Occipital lobe (tissue), 2 donors: ENCODE results near the gene FRYL. TPM values are rescaled to one million over a fixed set of nuclear protein-coding genes. Genes with fewer than 3 reads are reported as not detected.
A peak's percentile ranks its signal among the peaks of the same experiment; 100 is the strongest.
"Not testable (repeated sequence)": the region's sequence is repeated elsewhere in the genome, so short reads cannot be mapped to it uniquely, and the experiment has no call there.

Experiments
- DNase-seq: peaks from one replicate; lab custom pipeline; 2025; lab: John Stamatoyannopoulos, UW
- total RNA-seq: library from RNA; depleted of rRNA; stranded (reverse); fragments of >200 nt; gene quantifications from one replicate; pipeline ENCODE4 v1.2.3, GENCODE V29; 2014

FRYL gene
- total RNA-seq, 1 donor from 2014 or later: 94.1 TPM

GRCh38 chr4:48665555-48666186 is 114.4 kb downstream of the FRYL start:
- DNase-seq: no peak

DNA sequence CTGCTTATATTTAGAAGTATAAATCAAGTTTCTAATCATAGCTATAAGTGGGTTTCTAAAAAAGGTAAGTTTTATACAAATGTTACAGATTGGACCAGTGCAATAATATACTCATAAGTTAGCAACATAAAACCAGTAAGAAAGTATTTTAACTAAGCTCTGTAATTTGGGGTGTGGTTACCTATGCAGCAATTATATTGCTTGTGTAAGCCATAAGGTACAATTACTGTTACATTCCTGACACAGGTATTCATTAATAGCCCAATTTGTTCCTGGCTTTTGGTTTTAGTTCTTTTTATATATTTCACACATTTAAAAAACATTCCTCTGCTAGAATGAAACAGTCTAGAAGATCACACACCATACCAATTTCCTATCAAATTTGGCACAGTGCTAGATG is 115.1 kb downstream of the FRYL start:
- DNase-seq: no peak

GRCh38 chr4:48661391-48661790 is 118.7 kb downstream of the FRYL start:
- DNase-seq: no peak

GRCh38 chr4:48660347-48660746 is 119.7 kb downstream of the FRYL start:
- no peak for DNase-seq

- DNase-seq: no peak
These were observed 125.9 kb downstream of the FRYL start for GRCh38 chr4:48654015-48654664.

GRCh38 chr4:48653217-48654014 is 126.7 kb downstream of the FRYL start:
- peak; percentile 75 for DNase-seq

- DNase-seq: no peak
These were observed 128.2 kb downstream of the FRYL start for GRCh38 chr4:48651914-48652313.

- DNase-seq: no peak
These were observed 130.6 kb downstream of the FRYL start for GRCh38 chr4:48649505-48649904.

- no peak for DNase-seq
These were observed 134.8 kb downstream of the FRYL start for GRCh38 chr4:48645225-48645794.

DNA sequence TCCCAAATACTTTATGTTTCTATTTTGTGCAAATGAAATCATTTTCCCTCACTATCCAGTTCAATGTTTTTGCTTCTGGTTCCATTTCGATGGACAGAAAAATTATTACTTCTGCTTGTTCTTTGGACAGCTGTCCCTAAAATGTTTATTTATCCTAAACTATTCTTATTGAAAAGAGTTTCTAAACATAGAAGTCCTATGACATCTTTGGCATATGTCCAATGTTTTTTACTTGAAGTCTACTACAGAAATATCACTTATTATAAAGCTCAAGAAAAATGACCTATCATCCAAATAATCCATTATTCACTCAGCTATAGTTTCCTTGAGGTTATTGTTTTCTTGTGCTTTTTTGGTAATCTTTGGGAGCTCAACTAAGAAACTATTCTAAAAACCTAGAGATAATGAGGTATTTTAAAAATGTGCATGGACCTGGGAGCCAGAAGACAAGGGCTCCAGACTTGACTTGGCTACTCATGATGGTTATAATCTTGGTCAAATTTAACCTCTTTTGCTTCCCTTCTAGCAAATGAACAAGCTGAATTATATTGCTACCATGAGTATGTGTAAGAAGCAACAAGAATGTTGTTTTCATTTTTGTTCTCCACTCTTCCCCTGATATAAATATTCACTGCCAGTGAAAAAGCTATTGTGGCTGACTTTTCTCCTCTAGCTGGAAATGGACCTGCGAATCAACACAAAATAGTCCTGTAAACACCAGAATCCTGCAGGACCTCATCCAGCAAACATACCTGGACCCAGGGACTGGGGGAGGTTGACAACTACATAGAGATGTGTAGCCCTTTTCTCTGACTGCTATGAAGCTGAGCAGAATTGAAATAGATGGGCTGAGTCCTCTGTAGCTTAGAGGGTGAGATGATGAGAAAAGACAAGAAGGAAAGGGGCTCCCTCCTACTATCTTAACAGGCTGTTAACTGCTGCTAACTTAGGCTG is 137.4 kb downstream of the FRYL start:
- DNase-seq: no peak

DNA sequence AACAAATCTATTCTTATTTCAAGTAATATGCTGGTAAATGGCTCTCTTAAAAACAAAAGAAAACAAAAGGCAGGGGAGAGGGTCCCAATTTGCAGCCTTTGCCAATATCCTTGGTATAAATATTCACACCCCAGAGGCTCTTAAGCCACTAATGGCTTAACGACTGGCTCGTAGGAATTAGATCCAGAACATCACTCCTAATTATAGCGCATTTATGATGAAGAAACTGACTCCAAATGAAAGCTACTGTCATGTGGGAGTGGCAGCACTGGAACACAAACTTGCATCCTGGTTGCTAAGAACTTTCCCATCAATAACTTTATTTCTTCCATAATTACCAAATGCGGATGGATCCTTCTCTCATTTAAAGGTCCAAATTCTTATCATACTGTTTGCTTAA is 138.7 kb downstream of the FRYL start:
- DNase-seq: no peak

- DNase-seq: no peak
These were observed 139.4 kb downstream of the FRYL start for GRCh38 chr4:48640699-48641098.

DNA sequence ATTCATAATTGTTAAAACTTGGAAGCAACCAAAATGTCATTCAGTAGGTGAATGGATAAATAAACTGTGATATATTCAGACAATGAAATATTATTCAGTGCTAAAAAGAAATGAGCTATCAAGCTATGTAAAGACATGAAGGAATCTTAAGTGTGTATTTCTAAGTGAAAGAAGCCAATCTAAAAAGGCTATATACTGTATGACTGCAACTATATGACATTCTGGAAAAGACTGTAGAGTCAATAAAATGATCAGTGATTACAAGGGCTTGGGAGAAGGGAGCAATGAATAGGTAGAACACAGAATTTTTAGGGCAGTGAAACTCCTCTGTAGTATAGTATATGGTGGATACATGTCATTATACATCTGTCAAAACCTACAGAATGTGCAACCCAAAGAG is 139.9 kb downstream of the FRYL start:
- DNase-seq: no peak

- no peak for DNase-seq
These were observed 140.3 kb downstream of the FRYL start for GRCh38 chr4:48639807-48640206.

DNA sequence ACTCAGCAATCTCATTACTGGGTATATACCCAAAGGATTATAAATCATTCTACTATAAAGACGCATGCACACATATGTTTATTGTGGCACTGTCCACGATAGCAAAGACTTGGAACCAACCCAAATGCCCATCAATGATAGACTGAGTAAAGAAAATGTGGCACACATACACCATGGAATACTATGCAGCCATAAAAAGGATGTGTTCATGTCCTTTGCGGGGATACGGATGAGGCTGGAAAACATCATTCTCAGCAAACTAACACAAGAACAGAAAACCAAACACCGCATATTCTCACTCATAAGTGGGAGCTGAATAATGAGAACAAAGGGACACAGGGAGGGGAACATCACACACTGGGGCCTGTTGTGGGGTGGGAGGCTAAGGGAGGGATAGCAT is 141.5 kb downstream of the FRYL start:
- not testable (repeated sequence) for DNase-seq

- DNase-seq: no peak
These were observed 143.2 kb downstream of the FRYL start for GRCh38 chr4:48636911-48637310.

DNA sequence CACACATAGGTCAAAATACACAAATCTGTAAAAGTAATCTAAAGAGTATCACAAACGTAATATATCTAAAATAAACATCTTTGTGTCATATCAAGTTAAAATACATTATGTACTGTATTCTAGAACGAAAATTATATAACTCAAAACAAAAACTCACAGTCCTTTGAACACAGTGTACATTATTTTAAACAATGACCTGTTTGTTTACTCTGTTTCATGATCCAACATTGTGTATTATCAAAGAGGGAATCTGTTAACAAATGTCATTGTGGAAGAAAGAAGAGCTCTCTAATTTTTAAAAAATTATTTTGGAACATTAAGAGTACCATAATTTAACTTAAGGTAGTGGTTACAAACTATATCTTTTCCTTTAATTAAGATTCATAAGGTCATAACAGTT is 144.1 kb downstream of the FRYL start:
- no peak for DNase-seq

DNA sequence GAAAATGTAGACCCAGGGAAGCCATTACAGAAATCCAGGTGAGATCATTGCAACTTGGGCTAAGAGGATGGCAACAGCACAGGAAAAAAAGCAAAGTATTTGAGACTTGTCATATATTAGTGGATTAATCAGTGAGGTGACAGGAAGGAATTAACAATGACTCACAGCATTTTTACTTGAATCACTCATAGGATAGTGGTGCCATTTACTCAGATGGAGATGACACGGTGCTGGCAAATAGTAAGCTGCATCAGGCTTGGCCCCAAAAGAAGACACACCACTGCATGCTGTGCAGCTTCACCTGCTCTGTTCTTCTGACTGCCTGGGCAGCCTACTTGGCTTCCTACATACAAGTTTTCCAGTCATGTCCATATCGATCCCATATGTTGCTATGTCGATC is 144.8 kb downstream of the FRYL start:
- DNase-seq: no peak

DNA sequence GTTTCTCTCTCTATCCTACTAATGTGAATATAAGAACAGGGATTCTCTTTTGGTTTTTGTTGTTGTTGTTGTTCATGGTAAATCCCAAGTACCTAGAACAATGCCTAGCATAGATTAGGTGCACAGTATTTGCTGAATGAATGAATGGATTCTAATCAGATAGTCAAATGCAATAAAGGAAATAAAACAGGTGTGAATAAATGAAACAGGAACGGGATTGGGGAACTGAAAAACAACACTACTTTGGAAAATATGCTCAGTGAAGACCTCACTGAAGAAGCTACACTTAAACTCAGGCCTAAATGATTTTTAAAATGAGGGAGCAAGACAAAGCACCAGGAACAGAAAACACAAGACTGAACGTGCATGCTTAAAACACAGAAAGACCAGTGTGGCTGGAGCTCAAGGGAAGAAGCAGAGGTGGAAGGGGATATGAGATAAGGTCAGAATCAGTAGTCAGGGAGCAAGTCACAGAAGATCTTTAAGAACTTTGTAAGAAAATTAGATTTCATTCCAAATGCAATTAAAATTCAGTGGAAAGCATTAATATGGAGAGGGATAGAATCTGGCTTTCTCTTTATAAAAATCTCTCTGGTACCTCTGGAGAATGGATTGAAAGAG is 145.3 kb downstream of the FRYL start:
- no peak for DNase-seq

- no peak for DNase-seq
These were observed 146.4 kb downstream of the FRYL start for GRCh38 chr4:48633657-48634056.

DNA sequence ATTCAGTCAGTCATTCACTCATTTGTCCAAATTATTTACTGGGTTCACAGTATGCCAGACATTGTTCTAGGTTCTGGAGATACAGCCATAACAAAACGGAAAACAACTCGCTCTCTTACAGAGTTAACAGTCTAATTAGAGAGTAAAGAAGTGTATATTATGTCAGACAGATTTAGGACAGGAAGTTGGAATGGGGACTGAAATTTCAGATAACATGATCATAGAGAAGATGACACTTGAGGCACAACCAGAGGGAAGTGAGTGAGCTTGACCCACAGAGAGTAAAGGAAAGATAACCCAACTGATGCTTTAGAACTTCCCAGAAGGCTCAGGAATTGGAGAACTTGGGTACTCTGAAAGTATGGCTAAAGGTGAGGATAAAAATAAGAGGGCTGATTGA is 150.6 kb downstream of the FRYL start:
- DNase-seq: no peak
